Activated naive CD4-positive, alpha-beta T cell treated with anti-CD3 and anti-CD28 coated beads, Interleukin-2, amount 10 ng/mL, durations not matched to agents 7 days and 5 days (primary cell): ENCODE results near the gene COPS6.

Experiments
- CTCF ChIA-PET: fragments of 350-600 bp; sonication (Branson Sonifier 250); formaldehyde crosslinking; loops from one replicate; lab custom pipeline; 2021; ENCODE audit warnings: antibody characterized with exemption; lab: Charles Lee
- DNase-seq: peaks from one replicate; pipeline ENCODE4 v3.0.0-alpha.2; 2020
- H3K27ac Mint-ChIP-seq: one replicate; pipeline ENCODE4 v1.8.0; 2021; ENCODE audit warnings: mild to moderate bottlenecking, moderate library complexity, mixed read lengths
- H3K27me3 Mint-ChIP-seq: one replicate; pipeline ENCODE4 v1.8.0; 2021; ENCODE audit warnings: mild to moderate bottlenecking, mixed read lengths
- H3K36me3 Mint-ChIP-seq: one replicate; pipeline ENCODE4 v1.8.0; 2021; ENCODE audit warnings: mixed read lengths
- H3K4me1 Mint-ChIP-seq: one replicate; pipeline ENCODE4 v1.8.0; 2021; ENCODE audit warnings: mixed read lengths
- H3K4me3 Mint-ChIP-seq: one replicate; pipeline ENCODE4 v1.8.0; 2021; ENCODE audit warnings: mild to moderate bottlenecking, moderate library complexity, mixed read lengths
- H3K9me3 Mint-ChIP-seq: one replicate; pipeline ENCODE4 v1.8.0; 2021; ENCODE audit warnings: mixed read lengths

The COPS6 gene

GRCh38 chr7:100065452-100066186 is 23.1 kb upstream of the COPS6 start:
- no peak overlapping the region for H3K27ac Mint-ChIP-seq
- H3K36me3 Mint-ChIP-seq = peaks cover 44% of the 10 kb centered on the region
- H3K4me3 Mint-ChIP-seq = no peak overlapping the region
- CTCF ChIA-PET = no interaction called here
- H3K4me1 Mint-ChIP-seq = no peaks in the 10 kb centered on the region
- H3K27me3 Mint-ChIP-seq = no peaks in the 10 kb centered on the region
- DNase-seq = no peak
- H3K9me3 Mint-ChIP-seq = peaks cover 10% of the 10 kb centered on the region

- CTCF ChIA-PET = no interaction called here
- peaks cover 54% of the 10 kb centered on the region for H3K36me3 Mint-ChIP-seq
- DNase-seq = no peak
- peaks cover 23% of the 10 kb centered on the region for H3K9me3 Mint-ChIP-seq
- no peak overlapping the region for H3K27ac Mint-ChIP-seq
- no peak overlapping the region for H3K4me3 Mint-ChIP-seq
- no peaks in the 10 kb centered on the region for H3K27me3 Mint-ChIP-seq
- no peaks in the 10 kb centered on the region for H3K4me1 Mint-ChIP-seq
These were observed 21.8 kb upstream of the COPS6 start for GRCh38 chr7:100066953-100067352.

GRCh38 chr7:100069991-100070390 is 18.8 kb upstream of the COPS6 start:
- no peak for DNase-seq
- Mint-ChIP-seq H3K27me3 (no peaks in the 10 kb centered on the region), H3K36me3 (peaks cover 64% of the 10 kb centered on the region), H3K4me3 (no peak overlapping the region), H3K27ac (no peak overlapping the region), H3K4me1 (no peaks in the 10 kb centered on the region), H3K9me3 (peaks cover 36% of the 10 kb centered on the region)
- CTCF ChIA-PET = interaction anchor here (1.4 kb wide), 1 partner anchor 156 kb away, joined by 4 read pairs; no protein-coding TSS in a partner anchor

- Mint-ChIP-seq H3K36me3 (peaks cover 74% of the 10 kb centered on the region), H3K27me3 (no peaks in the 10 kb centered on the region), H3K9me3 (peaks cover 36% of the 10 kb centered on the region), H3K27ac (no peak overlapping the region), H3K4me3 (no peak overlapping the region), H3K4me1 (no peaks in the 10 kb centered on the region)
- DNase-seq = no peak
- CTCF ChIA-PET = interaction anchor here (0.7 to 1.4 kb wide), 3 partner anchors 10 to 157 kb away, joined by 4 read pairs; no protein-coding TSS in a partner anchor
These were observed 17.6 kb upstream of the COPS6 start for GRCh38 chr7:100071018-100071723.

- H3K4me3 Mint-ChIP-seq = no peak overlapping the region
- no peaks in the 10 kb centered on the region for H3K4me1 Mint-ChIP-seq
- DNase-seq = no peak
- peaks cover 36% of the 10 kb centered on the region for H3K9me3 Mint-ChIP-seq
- H3K36me3 Mint-ChIP-seq = peaks cover 79% of the 10 kb centered on the region
- no peaks in the 10 kb centered on the region for H3K27me3 Mint-ChIP-seq
- no peak overlapping the region for H3K27ac Mint-ChIP-seq
- CTCF ChIA-PET = no interaction called here
These were observed 16.3 kb upstream of the COPS6 start for GRCh38 chr7:100072462-100072861.

- H3K27ac Mint-ChIP-seq = no peak overlapping the region
- peaks cover 35% of the 10 kb centered on the region for H3K9me3 Mint-ChIP-seq
- no peak overlapping the region for H3K4me3 Mint-ChIP-seq
- H3K27me3 Mint-ChIP-seq = no peaks in the 10 kb centered on the region
- H3K36me3 Mint-ChIP-seq = peaks cover 81% of the 10 kb centered on the region
- peaks cover 8% of the 10 kb centered on the region for H3K4me1 Mint-ChIP-seq
- CTCF ChIA-PET = interaction anchor here (0.8 kb wide), 1 partner anchor 20 kb away, joined by 3 read pairs; no protein-coding TSS in a partner anchor
- no peak for DNase-seq
These were observed 13.9 kb upstream of the COPS6 start for GRCh38 chr7:100074841-100075240.

- CTCF ChIA-PET = interaction anchor here (0.7 to 0.8 kb wide), 3 partner anchors 13 to 299 kb away, joined by 3 read pairs; partner anchors contain the start of gene COPS6
- no peak overlapping the region for H3K4me3 Mint-ChIP-seq
- H3K36me3 Mint-ChIP-seq = peaks cover 80% of the 10 kb centered on the region
- no peak for DNase-seq
- H3K27ac Mint-ChIP-seq = no peak overlapping the region
- no peaks in the 10 kb centered on the region for H3K27me3 Mint-ChIP-seq
- peaks cover 29% of the 10 kb centered on the region for H3K9me3 Mint-ChIP-seq
- H3K4me1 Mint-ChIP-seq = peaks cover 13% of the 10 kb centered on the region
These were observed 13.4 kb upstream of the COPS6 start for GRCh38 chr7:100075418-100075817.

- H3K4me1 Mint-ChIP-seq = peaks cover 24% of the 10 kb centered on the region
- DNase-seq = no peak
- H3K27ac Mint-ChIP-seq = no peak overlapping the region
- H3K4me3 Mint-ChIP-seq = no peak overlapping the region
- CTCF ChIA-PET = no interaction called here
- no peaks in the 10 kb centered on the region for H3K27me3 Mint-ChIP-seq
- H3K36me3 Mint-ChIP-seq = peaks cover 64% of the 10 kb centered on the region
- peaks cover 11% of the 10 kb centered on the region for H3K9me3 Mint-ChIP-seq
These were observed 11.6 kb upstream of the COPS6 start for GRCh38 chr7:100077205-100077604.

- Mint-ChIP-seq H3K9me3 (peaks cover 2% of the 10 kb centered on the region), H3K36me3 (peaks cover 46% of the 10 kb centered on the region), H3K4me3 (peak overlapping the region; percentile 26), H3K27me3 (peaks cover 11% of the 10 kb centered on the region), H3K4me1 (peaks cover 32% of the 10 kb centered on the region), H3K27ac (no peak overlapping the region)
- CTCF ChIA-PET = no interaction called here
- DNase-seq = no peak
These were observed 9.7 kb upstream of the COPS6 start for GRCh38 chr7:100079024-100079560.

- Mint-ChIP-seq H3K27me3 (peaks cover 28% of the 10 kb centered on the region), H3K4me1 (peaks cover 32% of the 10 kb centered on the region), H3K36me3 (peaks cover 27% of the 10 kb centered on the region), H3K4me3 (peak overlapping the region; percentile 83), H3K9me3 (no peaks in the 10 kb centered on the region), H3K27ac (peak overlapping the region; percentile 83)
- CTCF ChIA-PET = interaction anchor here (0.8 to 1.4 kb wide), 3 partner anchors 10 to 90 kb away, joined by 3 to 4 read pairs (median 3); no protein-coding TSS in a partner anchor
- no peak for DNase-seq
These were observed 7.7 kb upstream of the COPS6 start for GRCh38 chr7:100080907-100081534.

GRCh38 chr7:100081535-100082102 is 7.2 kb upstream of the COPS6 start, which contains the start of gene ZNF3:
Gene ZNF3, minus strand, starts transcription at chr7:100081723. Its CDS starts 4,366 bp downstream, at chr7:100077357.
- peaks cover 32% of the 10 kb centered on the region for H3K4me1 Mint-ChIP-seq
- H3K9me3 Mint-ChIP-seq = no peaks in the 10 kb centered on the region
- H3K36me3 Mint-ChIP-seq = peaks cover 21% of the 10 kb centered on the region
- peak within 1 kb of the TSS; percentile 83 for H3K4me3 Mint-ChIP-seq
- peaks cover 29% of the 10 kb centered on the region for H3K27me3 Mint-ChIP-seq
- CTCF ChIA-PET = interaction anchor here (0.8 to 1.4 kb wide), 8 partner anchors 10 to 90 kb away, joined by 3 to 11 read pairs (median 4); partner anchors contain the start of gene ZSCAN21
- H3K27ac Mint-ChIP-seq = peak within 1 kb of the TSS; percentile 90
- DNase-seq = peak; percentile 98

- CTCF ChIA-PET = interaction anchor here (0.6 to 1.3 kb wide), 10 partner anchors 12 to 398 kb away, joined by 3 to 7 read pairs (median 4); partner anchors contain the start of gene ZSCAN21
- Mint-ChIP-seq H3K4me1 (peaks cover 37% of the 10 kb centered on the region), H3K9me3 (no peaks in the 10 kb centered on the region), H3K36me3 (peaks cover 15% of the 10 kb centered on the region), H3K27me3 (peaks cover 29% of the 10 kb centered on the region), H3K4me3 (peak overlapping the region; percentile 83), H3K27ac (no peak overlapping the region)
- no peak for DNase-seq
These were observed 5.8 kb upstream of the COPS6 start for GRCh38 chr7:100082978-100083377.

- Mint-ChIP-seq H3K4me3 (no peak overlapping the region), H3K9me3 (no peaks in the 10 kb centered on the region), H3K27ac (no peak overlapping the region), H3K27me3 (peaks cover 29% of the 10 kb centered on the region), H3K4me1 (peaks cover 41% of the 10 kb centered on the region), H3K36me3 (peaks cover 13% of the 10 kb centered on the region)
- CTCF ChIA-PET = interaction anchor here (1.2 kb wide), 1 partner anchor 16 kb away, joined by 3 read pairs; the partner anchor contains the start of genes AP4M1 and MCM7
- no peak for DNase-seq
These were observed 3.3 kb upstream of the COPS6 start for GRCh38 chr7:100085515-100085914.
